HG02870 (cell line): ENCODE measurements around the gene SLC22A31.

Experiments
- ATAC-seq: cut with Tn5 transposase; IDR thresholded peaks from one replicate; pipeline ENCODE4 v1.9.1; 2021; ENCODE audit warnings: mild to moderate bottlenecking, moderate library complexity; ENCODE audit not compliant: unreplicated experiment

SLC22A31 gene

DNA sequence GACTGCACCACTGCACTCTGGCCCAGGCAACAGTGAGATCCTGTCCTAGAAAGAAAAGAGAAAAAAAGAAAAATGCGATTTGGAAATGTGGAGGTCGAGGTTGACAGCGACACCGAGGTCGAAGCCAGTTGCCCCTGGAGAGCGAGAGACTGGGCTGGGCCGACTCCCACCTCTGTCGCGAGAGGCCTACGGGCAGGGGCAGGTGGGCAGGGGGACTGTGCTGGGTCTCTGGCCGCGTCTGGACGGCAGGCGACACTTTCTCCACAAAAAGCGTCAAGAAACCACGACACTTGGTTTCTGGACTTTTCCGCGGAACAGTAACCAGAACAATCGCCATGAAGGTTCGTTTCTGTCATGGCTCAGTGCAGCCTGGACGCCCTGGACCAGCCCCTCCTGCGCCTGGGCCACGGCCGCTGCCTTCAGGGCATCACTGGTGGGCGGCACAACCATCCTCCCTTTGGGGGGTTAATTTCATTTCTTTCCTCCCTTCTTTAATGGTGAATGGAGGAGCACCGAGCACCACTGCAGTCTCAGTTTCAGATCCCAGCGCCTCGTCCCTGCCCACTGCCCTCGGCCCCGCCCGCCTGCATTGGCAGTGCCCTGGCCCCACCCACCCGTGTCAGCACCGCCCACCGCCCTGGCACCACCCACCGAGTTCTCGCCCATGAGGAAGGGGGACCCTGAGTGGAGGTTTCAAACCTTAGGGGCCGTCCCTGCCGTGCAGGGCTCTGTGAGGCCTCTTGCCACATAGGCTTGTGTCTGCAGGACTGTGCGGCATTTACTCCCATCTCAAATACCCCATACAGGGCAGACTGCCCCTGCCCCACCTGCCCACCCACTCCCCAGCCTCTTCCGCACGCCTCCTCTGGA, 47.3 kb downstream of the SLC22A31 start:
- no peak for ATAC-seq

DNA sequence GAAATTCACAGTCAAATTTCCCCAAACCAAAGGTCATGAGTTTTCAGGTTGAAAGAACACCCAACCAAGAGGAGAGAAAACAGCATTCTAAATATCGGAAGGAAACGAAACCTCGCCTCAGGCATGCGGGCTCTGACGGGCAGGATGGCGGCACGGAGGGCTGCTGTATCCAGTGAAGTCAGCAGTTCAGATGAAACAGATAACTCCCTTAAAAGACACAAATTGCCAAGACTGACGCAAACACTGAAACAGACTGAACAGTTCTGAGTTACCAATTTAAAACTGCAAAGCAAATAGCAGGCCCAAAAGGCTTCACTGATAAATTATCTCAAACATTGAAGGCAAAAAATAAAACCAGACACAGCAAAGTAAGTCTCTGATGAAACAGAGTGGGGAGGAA, 49.4 kb downstream of the SLC22A31 start:
- ATAC-seq: no peak

DNA sequence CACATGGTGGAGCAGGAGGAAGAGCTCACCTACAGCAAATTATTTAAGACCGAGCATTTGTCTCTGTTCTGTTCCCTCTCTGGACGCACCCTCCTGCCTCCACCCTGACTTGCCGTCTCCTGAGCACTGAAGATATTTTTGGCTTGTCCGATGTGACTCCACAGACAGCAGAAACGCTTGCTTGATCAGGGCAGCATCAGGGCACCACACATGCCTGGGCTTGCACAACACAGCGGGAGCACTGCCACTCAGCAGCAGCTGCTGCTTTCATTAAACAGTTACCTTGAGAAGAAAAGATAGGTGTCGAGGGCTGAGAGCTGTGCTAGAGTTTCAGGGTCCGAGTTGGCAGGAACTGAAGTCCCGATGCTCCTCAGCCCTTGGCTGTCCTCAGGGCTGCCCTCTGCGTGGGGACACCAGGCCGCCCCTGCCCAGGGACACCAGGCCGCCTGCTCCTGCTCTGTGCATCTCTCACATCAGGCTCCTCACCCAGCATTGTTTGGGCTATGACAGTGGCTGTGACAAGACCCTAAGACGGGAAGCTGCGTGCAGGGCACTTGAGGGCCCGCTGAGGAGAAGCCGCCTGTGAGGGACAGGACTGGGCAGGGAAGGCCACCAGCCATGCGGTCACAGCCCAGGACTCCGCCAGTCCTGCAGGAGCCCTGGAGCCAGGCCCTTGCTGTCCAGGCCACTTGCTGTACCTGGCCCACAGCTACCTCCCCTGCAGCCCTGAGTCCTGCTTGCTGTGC, 50.1 kb downstream of the SLC22A31 start:
- no peak for ATAC-seq

DNA sequence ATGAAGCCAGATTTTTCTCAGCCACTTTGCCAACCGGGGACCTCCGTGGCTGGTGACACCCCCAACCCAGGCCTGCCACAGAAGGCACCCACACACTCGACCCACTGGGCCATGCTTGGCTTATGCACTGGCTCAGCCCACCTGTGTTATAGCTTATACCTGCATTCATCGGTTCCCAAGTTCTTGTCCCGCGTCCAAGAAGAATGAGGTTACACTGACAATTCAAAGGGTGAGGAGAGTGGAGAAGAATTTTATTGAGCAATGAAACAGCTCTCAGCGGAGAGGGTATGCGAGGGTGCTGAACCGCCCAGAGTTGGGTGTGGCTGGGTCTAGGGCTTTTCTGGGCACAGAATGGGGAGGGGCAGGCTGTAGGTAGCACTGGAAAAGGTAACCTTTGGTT, 51.0 kb downstream of the SLC22A31 start:
- ATAC-seq: no peak

DNA sequence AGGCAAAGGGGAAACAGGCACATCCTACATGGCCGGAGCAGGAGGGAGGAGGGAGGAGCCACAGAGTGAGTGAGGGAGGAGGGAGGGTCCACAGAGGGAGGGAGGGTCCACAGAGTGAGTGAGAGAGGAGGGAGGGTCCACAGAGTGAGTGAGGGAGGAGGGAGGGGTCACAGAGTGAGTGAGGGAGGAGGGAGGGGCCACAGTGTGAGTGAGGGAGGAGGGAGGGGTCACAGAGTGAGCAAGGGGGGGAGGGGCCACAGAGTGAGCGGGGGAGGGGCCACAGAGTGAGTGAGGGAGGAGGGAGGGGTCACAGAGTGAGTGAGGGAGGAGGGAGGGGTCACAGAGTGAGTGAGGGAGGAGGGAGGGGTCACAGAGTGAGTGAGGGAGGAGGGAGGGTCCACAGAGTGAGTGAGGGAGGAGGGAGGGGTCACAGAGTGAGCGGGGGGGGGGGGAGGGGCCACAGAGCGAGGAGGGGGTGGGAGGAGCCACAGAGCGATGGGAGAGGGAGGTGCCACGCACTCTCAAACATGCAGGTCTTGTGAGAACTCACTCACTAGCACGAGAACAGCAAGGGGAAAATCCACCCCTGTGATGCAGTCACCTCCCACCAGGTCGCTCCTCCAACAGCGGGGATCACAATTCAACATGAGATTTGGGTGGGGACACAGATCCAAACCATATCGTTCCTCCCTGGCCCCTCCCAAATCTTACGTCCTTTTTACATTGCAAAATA, 53.1 kb downstream of the SLC22A31 start:
- no peak for ATAC-seq

DNA sequence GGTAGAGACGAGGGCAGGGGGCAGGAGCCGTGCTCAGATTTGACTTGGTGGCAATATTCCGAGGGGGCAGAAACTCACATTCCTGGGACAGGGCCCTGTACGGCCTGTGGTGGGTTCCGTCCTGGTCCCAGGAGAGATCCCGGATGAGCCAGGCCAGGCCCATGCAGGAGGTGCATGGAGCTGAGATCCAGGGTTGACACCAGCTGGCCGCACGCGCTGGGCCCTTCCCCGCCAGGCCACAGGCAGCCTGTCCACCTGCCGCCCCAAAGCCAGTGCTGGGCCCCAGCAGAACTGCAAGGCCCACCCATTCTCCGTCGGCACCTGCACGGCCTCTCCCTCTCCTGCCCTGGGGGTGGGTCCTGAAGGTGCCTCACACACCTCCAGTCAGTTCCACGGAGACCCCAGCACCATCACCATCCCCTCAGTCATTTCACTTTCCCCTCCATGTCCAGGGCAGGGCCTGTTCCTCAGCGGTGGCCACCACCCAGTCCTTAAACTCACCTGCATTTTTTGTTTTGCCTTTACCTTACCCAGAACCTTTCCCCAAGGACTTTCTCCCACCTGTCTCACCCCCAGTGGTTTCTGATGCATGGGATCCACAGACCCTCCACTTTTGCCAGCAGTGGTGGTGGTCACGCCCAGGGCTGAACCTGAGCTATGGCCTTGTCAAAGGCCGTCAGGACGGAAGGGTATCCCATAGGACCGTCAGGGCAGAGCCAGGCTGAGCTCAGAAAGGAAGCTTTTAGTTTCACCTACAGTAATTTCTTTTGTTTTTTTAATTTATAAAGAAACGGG, 53.9 kb downstream of the SLC22A31 start:
- no peak for ATAC-seq
